Measurements from ENCODE around the gene HOXD12.

Gene HOXD12

DNA sequence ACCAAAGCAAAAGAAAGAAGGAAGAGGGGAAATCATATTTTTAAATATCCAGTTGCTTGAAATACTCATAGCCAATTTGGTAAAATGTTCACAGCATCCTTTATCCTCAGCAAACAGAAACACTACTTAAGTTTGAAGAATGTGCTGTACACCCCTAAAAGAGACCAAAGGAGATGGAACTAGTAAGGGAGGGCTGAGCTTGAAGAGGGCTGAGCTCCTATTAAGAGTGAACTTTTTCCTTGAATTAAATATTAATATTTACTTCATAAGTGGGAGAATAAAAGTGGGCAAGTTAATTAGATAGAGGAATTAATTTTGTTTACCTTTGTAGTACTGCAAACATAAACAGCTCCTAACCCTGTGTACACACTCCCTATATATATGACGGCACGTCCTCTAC is 22.8 kb upstream of the HOXD12 start:
- no peak for DNase-seq (ENCODE audit: extremely low read depth, low read depth)
- TF ChIP-seq, protein P1, sequence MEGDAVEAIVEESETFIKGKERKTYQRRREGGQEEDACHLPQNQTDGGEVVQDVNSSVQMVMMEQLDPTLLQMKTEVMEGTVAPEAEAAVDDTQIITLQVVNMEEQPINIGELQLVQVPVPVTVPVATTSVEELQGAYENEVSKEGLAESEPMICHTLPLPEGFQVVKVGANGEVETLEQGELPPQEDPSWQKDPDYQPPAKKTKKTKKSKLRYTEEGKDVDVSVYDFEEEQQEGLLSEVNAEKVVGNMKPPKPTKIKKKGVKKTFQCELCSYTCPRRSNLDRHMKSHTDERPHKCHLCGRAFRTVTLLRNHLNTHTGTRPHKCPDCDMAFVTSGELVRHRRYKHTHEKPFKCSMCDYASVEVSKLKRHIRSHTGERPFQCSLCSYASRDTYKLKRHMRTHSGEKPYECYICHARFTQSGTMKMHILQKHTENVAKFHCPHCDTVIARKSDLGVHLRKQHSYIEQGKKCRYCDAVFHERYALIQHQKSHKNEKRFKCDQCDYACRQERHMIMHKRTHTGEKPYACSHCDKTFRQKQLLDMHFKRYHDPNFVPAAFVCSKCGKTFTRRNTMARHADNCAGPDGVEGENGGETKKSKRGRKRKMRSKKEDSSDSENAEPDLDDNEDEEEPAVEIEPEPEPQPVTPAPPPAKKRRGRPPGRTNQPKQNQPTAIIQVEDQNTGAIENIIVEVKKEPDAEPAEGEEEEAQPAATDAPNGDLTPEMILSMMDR (IDR thresholded peaks at IDR 0.05; ENCODE audit: low read depth, low read length, missing control alignments): no peak
- no peak overlapping the region for H3K4me3 ChIP-seq (replicated peaks; ENCODE audit: low read depth, low read length)

DNA sequence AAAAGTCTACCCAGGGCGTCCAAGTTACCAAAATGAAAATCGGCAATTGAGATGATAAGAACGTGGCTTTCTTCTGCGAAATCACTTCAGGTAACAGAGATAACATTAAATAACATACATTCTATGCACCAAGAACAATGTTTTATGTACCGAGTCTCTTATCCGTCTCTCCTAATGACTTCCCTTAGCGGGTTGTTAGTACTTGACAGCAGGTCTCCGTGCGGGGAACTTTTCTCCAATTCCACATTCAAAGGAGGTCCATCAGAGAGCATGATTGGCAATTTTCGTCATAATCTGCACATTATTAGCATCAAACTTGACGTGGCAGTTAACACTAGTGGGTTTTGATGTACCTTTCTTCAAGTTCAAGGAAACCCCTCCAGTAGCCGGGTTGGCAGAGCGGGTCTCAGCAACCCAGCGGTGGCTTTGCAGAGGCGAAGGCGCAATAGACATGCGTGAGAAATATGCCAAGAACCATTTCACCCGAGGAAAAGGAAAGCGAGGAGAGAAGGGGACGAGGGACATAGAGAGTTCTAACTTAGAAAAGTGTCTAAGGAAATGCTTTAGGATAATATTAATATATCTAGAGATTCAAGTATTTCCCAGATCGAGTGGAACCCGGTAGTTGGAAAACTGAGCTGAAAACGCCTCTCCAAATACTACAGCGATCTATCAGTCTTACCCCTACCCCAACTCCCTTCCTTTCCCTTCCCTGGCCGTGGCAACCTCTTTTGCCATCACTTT is 20.9 kb upstream of the HOXD12 start:
- no peak for DNase-seq (ENCODE audit: extremely low read depth, low read depth)
- H3K4me3 ChIP-seq (replicated peaks; ENCODE audit: low read depth, low read length): no peak overlapping the region
- TF ChIP-seq, protein P1 (IDR thresholded peaks at IDR 0.05; ENCODE audit: low read depth, low read length, missing control alignments): no peak

DNA sequence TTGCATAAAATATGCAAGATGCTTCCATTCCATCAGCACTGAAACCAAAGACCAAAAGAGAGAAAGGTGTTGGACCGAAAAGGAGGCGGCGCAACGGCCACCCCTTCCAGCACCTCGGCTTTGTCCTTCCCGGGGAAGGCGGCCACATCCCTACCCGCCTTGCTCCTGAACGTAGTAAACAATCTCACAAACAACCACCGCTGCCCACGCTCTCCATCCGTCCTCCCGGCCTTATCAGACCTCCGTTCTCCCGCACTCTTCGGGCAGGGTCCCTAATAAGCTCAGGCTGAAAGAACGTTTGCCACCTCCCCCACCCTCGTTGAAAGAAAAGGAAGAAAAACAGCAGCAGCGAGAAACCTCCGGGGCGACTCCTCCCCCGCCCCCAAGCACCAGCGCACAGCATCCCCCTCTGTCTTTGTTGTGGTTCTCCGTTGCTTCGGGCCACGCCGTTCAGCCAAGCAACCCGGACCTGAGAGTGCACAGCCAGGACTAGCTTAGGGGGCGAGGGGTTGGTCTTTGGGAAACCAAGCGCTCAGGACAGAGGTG is 20.2 kb upstream of the HOXD12 start:
- H3K4me3 ChIP-seq (replicated peaks; ENCODE audit: low read depth, low read length): no peak overlapping the region
- TF ChIP-seq, protein P1 (IDR thresholded peaks at IDR 0.05; ENCODE audit: low read depth, low read length, missing control alignments): no peak
- no peak for DNase-seq (ENCODE audit: extremely low read depth, low read depth)

DNA sequence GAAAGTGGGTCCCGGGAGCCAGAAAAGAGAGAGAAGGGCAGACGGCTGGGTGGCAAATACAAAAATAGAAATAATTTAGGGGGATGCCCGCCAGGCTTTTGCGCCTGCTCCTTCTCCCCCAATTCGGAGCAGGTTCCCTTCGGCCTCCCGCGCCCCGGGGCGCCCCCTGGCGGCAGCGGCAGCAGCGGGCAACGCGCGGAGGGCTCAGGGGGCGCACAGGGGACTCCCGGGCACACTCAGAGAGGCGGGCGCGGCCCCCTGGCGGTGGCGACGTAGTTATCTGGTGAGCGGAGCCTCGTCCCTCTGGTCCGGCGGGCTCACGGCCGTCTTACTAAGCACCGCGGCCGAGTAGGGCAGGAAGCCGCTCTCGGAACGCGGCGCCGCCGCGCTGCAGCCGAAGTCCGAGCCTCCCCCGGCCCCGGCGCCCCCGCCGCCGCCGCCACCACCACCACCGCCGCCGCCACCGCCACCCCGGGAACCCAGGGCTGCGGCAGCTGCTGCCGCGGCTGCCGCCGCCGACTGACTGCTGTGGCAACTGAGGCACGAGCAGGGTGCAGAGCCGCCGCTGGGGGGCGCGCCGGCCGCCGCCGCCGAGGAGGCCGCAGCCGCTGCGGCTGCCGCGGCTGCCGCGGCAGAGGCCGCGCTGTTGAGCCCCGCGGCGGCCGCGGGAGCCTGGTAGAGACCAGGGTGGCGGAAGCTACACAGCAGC is 19.6 kb upstream of the HOXD12 start:
- no peak for DNase-seq (ENCODE audit: extremely low read depth, low read depth)
- TF ChIP-seq, protein P1 (IDR thresholded peaks at IDR 0.05; ENCODE audit: low read depth, low read length, missing control alignments): peak; percentile 78
- H3K4me3 ChIP-seq (replicated peaks; ENCODE audit: low read depth, low read length): no peak overlapping the region; the same call in 1 of the 2 replicates

DNA sequence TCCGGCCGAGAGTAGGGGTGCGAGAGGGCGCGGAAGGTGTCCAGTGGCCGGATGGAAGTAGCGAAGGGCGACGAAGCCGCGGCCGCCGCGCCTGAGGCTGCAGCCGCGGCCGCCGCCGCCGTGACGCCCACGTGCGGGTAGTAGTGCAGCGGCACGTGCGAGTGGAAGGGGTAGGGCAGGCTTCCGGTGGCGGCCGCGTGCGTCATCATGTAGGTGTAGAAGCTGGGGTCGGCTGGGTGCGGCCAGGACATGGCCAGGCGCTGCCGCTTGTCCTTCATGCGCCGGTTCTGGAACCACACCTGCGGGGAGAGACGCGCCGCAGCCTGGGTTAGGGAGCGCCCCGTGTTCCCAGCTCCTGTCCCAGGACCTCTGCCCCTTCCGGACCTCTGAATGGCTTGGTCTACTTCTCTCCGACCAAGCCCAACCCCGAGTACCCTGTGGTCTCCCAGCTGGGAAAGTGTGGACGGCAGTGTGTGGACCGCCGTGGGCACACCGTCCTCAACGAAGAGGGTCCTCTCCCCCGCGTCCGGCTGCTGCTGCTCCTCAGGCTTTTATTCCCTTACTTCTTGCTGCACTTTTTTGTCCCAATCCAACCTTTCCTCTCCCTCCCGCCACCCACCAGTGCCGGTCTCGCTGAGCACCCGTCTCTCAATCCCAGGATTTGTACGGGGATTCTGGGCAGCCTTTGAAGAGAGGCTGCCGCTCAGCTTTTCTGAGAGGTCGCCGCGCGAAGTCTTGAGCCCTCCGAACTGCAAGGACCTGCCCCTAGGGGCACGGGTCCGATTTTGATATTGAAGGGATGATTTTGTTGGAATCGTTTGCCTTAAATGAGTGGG is 18.8 kb upstream of the HOXD12 start:
- TF ChIP-seq, protein P1 (IDR thresholded peaks at IDR 0.05; ENCODE audit: low read depth, low read length, missing control alignments): no peak
- H3K4me3 ChIP-seq (replicated peaks; ENCODE audit: low read depth, low read length): no peak overlapping the region; the same call in 1 of the 2 replicates
- no peak for DNase-seq (ENCODE audit: extremely low read depth, low read depth)

DNA sequence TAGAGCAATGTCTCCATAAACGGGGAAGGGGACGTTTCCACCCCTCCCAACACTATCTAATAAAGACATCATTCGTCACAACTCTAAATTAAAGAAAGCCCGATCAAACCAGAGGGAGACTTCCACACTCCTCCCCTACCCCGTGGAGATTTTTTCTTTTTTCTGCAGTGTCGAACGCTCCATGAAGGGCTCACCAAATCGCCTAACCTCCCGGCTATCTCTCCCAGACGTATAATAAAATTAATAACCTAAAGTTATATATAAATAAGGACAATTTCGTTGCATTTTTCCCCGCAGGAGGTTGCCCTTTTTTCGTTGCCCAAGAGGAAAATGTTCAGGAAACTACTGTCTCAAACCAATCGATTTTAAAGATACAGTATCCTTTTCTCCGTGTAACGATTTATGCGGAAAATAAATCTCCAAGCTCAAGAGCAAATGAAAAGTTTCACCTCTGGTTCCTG is 18.2 kb upstream of the HOXD12 start:
- no peak overlapping the region for H3K4me3 ChIP-seq (replicated peaks; ENCODE audit: low read depth, low read length)
- TF ChIP-seq, protein P1 (IDR thresholded peaks at IDR 0.05; ENCODE audit: low read depth, low read length, missing control alignments): no peak
- DNase-seq (ENCODE audit: extremely low read depth, low read depth): no peak

All from HFF-Myc (cell line).